K562 (cell line): ENCODE measurements around the gene CDC25B.

Experiments
- CTCF ChIP-seq, 3 experiments: IDR thresholded peaks in 2 of 3; conservative IDR thresholded peaks in 1 of 3; 2 replicates each; pipeline ENCODE4 v1.5.1; 2011 to 2012; ENCODE audit warnings: low read length in 3 of 3, mild to moderate bottlenecking in 3 of 3, control low read depth in 2 of 3, improper control_type of control experiment in 1 of 3, inconsistent platforms in 1 of 3, low read depth in 1 of 3, mixed read lengths in 1 of 3, moderate library complexity in 1 of 3; ENCODE audit not compliant: insufficient read depth in 2 of 3
- E2F5 ChIP-seq: sonication (generic); formaldehyde crosslinking; IDR thresholded peaks from 2 replicates; pipeline ENCODE4 v1.8.0; 2022; ENCODE audit warnings: mild to moderate bottlenecking, missing genetic modification reagents
- ETV5 ChIP-seq: sonication (generic); formaldehyde crosslinking; IDR thresholded peaks from 2 replicates; pipeline ENCODE4 v1.4.0; 2020; ENCODE audit warnings: low read depth, mild to moderate bottlenecking, missing genetic modification reagents
- EZH2 ChIP-seq: IDR thresholded peaks from 2 replicates; pipeline ENCODE4 v1.6.1; 2012; ENCODE audit warnings: low read depth, mild to moderate bottlenecking, inconsistent platforms, low read length, borderline replicate concordance
- HIVEP1 ChIP-seq: fragments of 250-450 bp; sonication (Bioruptor Pico); IDR thresholded peaks from 2 replicates; pipeline ENCODE4 v1.4.0; 2020; ENCODE audit warnings: mild to moderate bottlenecking
- MAFG ChIP-seq: fragments of 450-650 bp; conservative IDR thresholded peaks from 2 replicates; pipeline ENCODE4 v1.6.1; 2016; ENCODE audit warnings: missing genetic modification characterization, missing compliant biosample characterization
- MTA3 ChIP-seq: fragments of 450-650 bp; formaldehyde crosslinking; IDR thresholded peaks from 2 replicates; pipeline ENCODE4 v1.6.1; 2017; ENCODE audit warnings: mild to moderate bottlenecking, borderline replicate concordance
- NCOA1 ChIP-seq: fragments of 450-650 bp; IDR thresholded peaks from 2 replicates; pipeline ENCODE4 v1.6.1; 2016; ENCODE audit warnings: low read depth
- PPARD ChIP-seq: fragments of 250-450 bp; sonication (Bioruptor Pico); IDR thresholded peaks from 2 replicates; pipeline ENCODE4 v1.8.0; 2022; ENCODE audit warnings: inconsistent platforms, mild to moderate bottlenecking, moderate library complexity
- SLC30A9 ChIP-seq: fragments of 250-450 bp; sonication (Bioruptor Pico); IDR thresholded peaks from 2 replicates; pipeline ENCODE4 v1.8.0; 2022; ENCODE audit warnings: mild to moderate bottlenecking, moderate library complexity
- TAF15 ChIP-seq: fragments of 200-400 bp; formaldehyde crosslinking; IDR thresholded peaks from 2 replicates; pipeline ENCODE4 v1.6.1; 2017; ENCODE audit warnings: mild to moderate bottlenecking, low read depth, low read length, moderate library complexity
- TEAD1 ChIP-seq, 2 experiments: fragments of 450-650 bp in 1 of 2; sonication (generic) in 1 of 2; formaldehyde crosslinking; IDR thresholded peaks; 2 replicates each; pipeline versions ENCODE4 v1.4.0 to v1.8.0; 2020 to 2022; ENCODE audit warnings: mild to moderate bottlenecking in 2 of 2, missing genetic modification reagents in 1 of 2
- ZKSCAN3 ChIP-seq: fragments of 250-450 bp; sonication (Bioruptor Pico); IDR thresholded peaks from 2 replicates; pipeline ENCODE4 v1.4.0; 2020

- no peak for TF ChIP-seq ETV5 (CRISPR knock-in tag)
- TF ChIP-seq ZKSCAN3 (CRISPR knock-in tag) = no peak
- no peak for TF ChIP-seq CTCF (IDR thresholded peaks at IDR 0.05 in 2 of 3, conservative IDR thresholded peaks at IDR 0.05 in 1 of 3; ENCODE audit: insufficient read depth in 2 of 3, low read depth in 1 of 3, low read length in 3 of 3)
- TF ChIP-seq EZH2 = no peak
- TF ChIP-seq MAFG = no peak
- no peak for TF ChIP-seq TAF15
- TF ChIP-seq HIVEP1 (CRISPR knock-in tag) = no peak
- no peak for TF ChIP-seq PPARD (CRISPR knock-in tag)
- TF ChIP-seq MTA3 = no peak
- TF ChIP-seq TEAD1 (CRISPR knock-in tag; IDR thresholded peaks at IDR 0.05) = no peak
- no peak for TF ChIP-seq SLC30A9
- TF ChIP-seq E2F5 (CRISPR knock-in tag) = no peak
- no peak for TF ChIP-seq NCOA1
Observed at GRCh38 chr20:3846378-3846739, 50.2 kb downstream of the CDC25B start.
